GM18909 (cell line): Measurements from ENCODE around the gene TRAPPC2L.

Source experiments
- ATAC-seq: cut with Tn5 transposase; IDR thresholded peaks from one replicate; pipeline ENCODE4 v1.9.1; 2021; ENCODE audit warnings: mild to moderate bottlenecking; ENCODE audit not compliant: unreplicated experiment, poor library complexity

The TRAPPC2L gene

GRCh38 chr16:88872650-88873331 is 15.9 kb downstream of the TRAPPC2L start:
- no peak for ATAC-seq

- no peak for ATAC-seq
These were observed 18.1 kb downstream of the TRAPPC2L start for GRCh38 chr16:88874938-88875599.

- ATAC-seq = no peak
These were observed 18.8 kb downstream of the TRAPPC2L start for GRCh38 chr16:88875703-88876234.

- no peak for ATAC-seq
These were observed 20.1 kb downstream of the TRAPPC2L start for GRCh38 chr16:88876942-88877526.

GRCh38 chr16:88877564-88878289 is 20.8 kb downstream of the TRAPPC2L start:
- no peak for ATAC-seq

GRCh38 chr16:88878356-88878755 is 21.4 kb downstream of the TRAPPC2L start:
- no peak for ATAC-seq

GRCh38 chr16:88878967-88879787 is 22.2 kb downstream of the TRAPPC2L start:
- ATAC-seq = no peak

GRCh38 chr16:88879788-88880055 is 22.8 kb downstream of the TRAPPC2L start:
- ATAC-seq = no peak

- no peak for ATAC-seq
These were observed 23.5 kb downstream of the TRAPPC2L start for GRCh38 chr16:88880226-88881006.

- no peak for ATAC-seq
These were observed 24.2 kb downstream of the TRAPPC2L start for GRCh38 chr16:88881007-88881615.

- ATAC-seq = no peak
These were observed 24.9 kb downstream of the TRAPPC2L start for GRCh38 chr16:88881675-88882357.

GRCh38 chr16:88882358-88883030 is 25.6 kb downstream of the TRAPPC2L start:
- ATAC-seq = no peak

- ATAC-seq = no peak
These were observed 26.4 kb downstream of the TRAPPC2L start for GRCh38 chr16:88883117-88883895.

GRCh38 chr16:88883946-88884345 is 27.0 kb downstream of the TRAPPC2L start:
- no peak for ATAC-seq

GRCh38 chr16:88884569-88885271 is 27.8 kb downstream of the TRAPPC2L start:
- no peak for ATAC-seq

- no peak for ATAC-seq
These were observed 28.9 kb downstream of the TRAPPC2L start for GRCh38 chr16:88885693-88886280.
